GM18867 (cell line): ENCODE data around the gene HCN3.
"Not testable (repeated sequence)": the region's sequence is repeated elsewhere in the genome, so short reads cannot be mapped to it uniquely, and the experiment has no call there.

Source experiments
- ATAC-seq: cut with Tn5 transposase; IDR thresholded peaks from one replicate; pipeline ENCODE4 v1.9.1; 2021; ENCODE audit warnings: mild to moderate bottlenecking, moderate library complexity; ENCODE audit not compliant: unreplicated experiment

Gene HCN3

GRCh38 chr1:155277070-155277901 is at the start of gene HCN3:
TSS of gene HCN3 (plus strand) at chr1:155277463. CDS start at chr1:155277591, 128 bp downstream.
- peak; percentile 62 for ATAC-seq

- ATAC-seq = no peak
Measured at GRCh38 chr1:155228096-155228427, 49.2 kb upstream of the HCN3 start.

- not testable (repeated sequence) for ATAC-seq
Measured at GRCh38 chr1:155231302-155231701, 46.0 kb upstream of the HCN3 start.

GRCh38 chr1:155232001-155232978 is 45.0 kb upstream of the HCN3 start:
- ATAC-seq = not testable (repeated sequence)

- not testable (repeated sequence) for ATAC-seq
Measured at GRCh38 chr1:155233502-155233901, 43.8 kb upstream of the HCN3 start.

GRCh38 chr1:155235375-155235774 is 41.9 kb upstream of the HCN3 start:
- not testable (repeated sequence) for ATAC-seq

- ATAC-seq = no peak
Measured at GRCh38 chr1:155236451-155236850, 40.8 kb upstream of the HCN3 start.

- ATAC-seq = no peak
Measured at GRCh38 chr1:155241069-155241679, 36.1 kb upstream of the HCN3 start.

GRCh38 chr1:155241841-155242264 is 35.4 kb upstream of the HCN3 start:
- ATAC-seq = no peak

- ATAC-seq = no peak
Measured at GRCh38 chr1:155242805-155243358, 34.4 kb upstream of the HCN3 start.

- ATAC-seq = peak; percentile 83
Measured at GRCh38 chr1:155244368-155245162, 32.7 kb upstream of the HCN3 start.

GRCh38 chr1:155245163-155245524 is 32.1 kb upstream of the HCN3 start:
- ATAC-seq = no peak

GRCh38 chr1:155246796-155247195 is 30.5 kb upstream of the HCN3 start:
- ATAC-seq = not testable (repeated sequence)

GRCh38 chr1:155247667-155248553 is 29.4 kb upstream of the HCN3 start:
- ATAC-seq = no peak

- peak; percentile 14 for ATAC-seq
Measured at GRCh38 chr1:155250246-155250632, 27.0 kb upstream of the HCN3 start.

GRCh38 chr1:155250633-155251449 is 26.4 kb upstream of the HCN3 start:
- ATAC-seq = peak; percentile 74

- no peak for ATAC-seq
Measured at GRCh38 chr1:155251566-155251965, 25.7 kb upstream of the HCN3 start.

- no peak for ATAC-seq
Measured at GRCh38 chr1:155253208-155253607, 24.1 kb upstream of the HCN3 start.
